Measurements from ENCODE around the gene TMEM170A. TPM values are rescaled to one million over a fixed set of nuclear protein-coding genes. Genes with fewer than 3 reads are reported as not detected.

The TMEM170A gene
- total and polyA plus RNA-seq, 2 of the 13 experiments (the other 11 are each of a cell fraction or from before 2014, with no cell fraction given), result 35.7 to 39.7 TPM

- TF ChIP-seq CREB3 (CRISPR knock-in tag; IDR thresholded peaks at IDR 0.05), result peak; percentile 73; the same call in 1 of the 2 replicates
- TF ChIP-seq CENPBD1 (CRISPR knock-in tag; IDR thresholded peaks at IDR 0.05; ENCODE audit: borderline replicate concordance, low read depth), result 0 out of 2 replicates have a peak, but pooled peaks have one; percentile 71
- peak; percentile 94 for TF ChIP-seq RFXANK (CRISPR knock-in tag; IDR thresholded peaks at IDR 0.05)
- TF ChIP-seq GTF3A (CRISPR knock-in tag; conservative IDR thresholded peaks at IDR 0.05), result no peak
- TF ChIP-seq XBP1 (CRISPR knock-in tag; IDR thresholded peaks at IDR 0.05), result no peak
- TF ChIP-seq ZBTB49 (CRISPR knock-in tag; IDR thresholded peaks at IDR 0.05; ENCODE audit: borderline replicate concordance), result no peak
- no peak; the same call in 1 of the 2 replicates for TF ChIP-seq ZNF713 (CRISPR knock-in tag; IDR thresholded peaks at IDR 0.05)
- TF ChIP-seq ZNF496 (CRISPR knock-in tag; IDR thresholded peaks at IDR 0.05; ENCODE audit: insufficient replicate concordance), result no peak
- peak; percentile 70; the same call in 1 of the 2 replicates for TF ChIP-seq ZC3H4 (CRISPR knock-in tag; IDR thresholded peaks at IDR 0.05; ENCODE audit: borderline replicate concordance)
- no peak for TF ChIP-seq ZNF512 (CRISPR knock-in tag; IDR thresholded peaks at IDR 0.05)
- TF ChIP-seq ZNF577 (CRISPR knock-in tag; IDR thresholded peaks at IDR 0.05; ENCODE audit: borderline replicate concordance, low read depth), result no peak; the same call in 1 of the 2 replicates
- no peak for TF ChIP-seq ZNF570 (CRISPR knock-in tag; IDR thresholded peaks at IDR 0.05; ENCODE audit: borderline replicate concordance)
- TF ChIP-seq ZNF562 (CRISPR knock-in tag; IDR thresholded peaks at IDR 0.05; ENCODE audit: borderline replicate concordance), result no peak
- TF ChIP-seq RNF219 (CRISPR knock-in tag; IDR thresholded peaks at IDR 0.05), result no peak
- TF ChIP-seq ZHX1 (CRISPR knock-in tag; IDR thresholded peaks at IDR 0.05; ENCODE audit: low read depth), result no peak; the same call in none of the 2 replicates
- peak; percentile 23; the same call in 1 of the 2 replicates for TF ChIP-seq HMG20A (CRISPR knock-in tag; IDR thresholded peaks at IDR 0.05; ENCODE audit: borderline replicate concordance)
- TF ChIP-seq NFE2L1 (CRISPR knock-in tag; IDR thresholded peaks at IDR 0.05; ENCODE audit: borderline replicate concordance), result no peak
Measured at GRCh38 chr16:75464122-75464918, at the start of gene TMEM170A (continued).
